ENCODE results near the gene CCDC81. TPM values are rescaled to one million over a fixed set of nuclear protein-coding genes. Genes with fewer than 3 reads are reported as not detected.

Gene CCDC81
- total RNA-seq, 1 donor from 2014 or later = 36.5 TPM

GRCh38 chr11:86458294-86459001 is 83.8 kb downstream of the CCDC81 start:
- Histone ChIP-seq H3K4me1 (peaks cover 9 to 22% of the 10 kb centered on the region in 2 donors), H3K9me3 (no peaks in the 10 kb centered on the region), H3K36me3 (no peaks in the 10 kb centered on the region), H3K27ac (peak overlapping the region; percentile 49 to 53), H3K4me3 (no peak overlapping the region), H3K27me3 (no peaks in the 10 kb centered on the region)
- DNase-seq (ENCODE audit: low spot score in 2 of 2) = no peak
- TF ChIP-seq CTCF (IDR thresholded peaks at IDR 0.05) = no peak
- intact Hi-C loops (cut with DNase I) = loop anchor here (5.0 kb wide), 5 partner anchors 59 to 459 kb away; partner anchors contain the start of genes ME3 and PRSS23

- Histone ChIP-seq H3K27me3 (no peaks in the 10 kb centered on the region), H3K4me1 (peaks cover 9 to 22% of the 10 kb centered on the region in 2 donors), H3K27ac (peak overlapping the region; percentile 49 to 53), H3K4me3 (no peak overlapping the region), H3K9me3 (no peaks in the 10 kb centered on the region), H3K36me3 (no peaks in the 10 kb centered on the region)
- intact Hi-C loops (cut with DNase I) = loop anchor here (5.0 kb wide), 5 partner anchors 58 to 458 kb away; partner anchors contain the start of genes ME3 and PRSS23
- DNase-seq (ENCODE audit: low spot score in 2 of 2) = no peak
- no peak for TF ChIP-seq CTCF (IDR thresholded peaks at IDR 0.05)
These were observed 84.3 kb downstream of the CCDC81 start for GRCh38 chr11:86459002-86459385.

GRCh38 chr11:86459682-86460460 is 85.2 kb downstream of the CCDC81 start:
- Histone ChIP-seq H3K27me3 (no peaks in the 10 kb centered on the region), H3K36me3 (no peaks in the 10 kb centered on the region), H3K9me3 (no peaks in the 10 kb centered on the region), H3K27ac (peak overlapping the region; percentile 49 to 53), H3K4me3 (no peak overlapping the region), H3K4me1 (peaks cover 9 to 22% of the 10 kb centered on the region in 2 donors)
- DNase-seq (ENCODE audit: low spot score in 2 of 2) = peak in 1 of 2 donors; percentile 81
- intact Hi-C loops (cut with DNase I) = loop anchor here (5.0 kb wide), 5 partner anchors 57 to 457 kb away; partner anchors contain the start of genes ME3 and PRSS23
- TF ChIP-seq CTCF (IDR thresholded peaks at IDR 0.05) = no peak

DNA sequence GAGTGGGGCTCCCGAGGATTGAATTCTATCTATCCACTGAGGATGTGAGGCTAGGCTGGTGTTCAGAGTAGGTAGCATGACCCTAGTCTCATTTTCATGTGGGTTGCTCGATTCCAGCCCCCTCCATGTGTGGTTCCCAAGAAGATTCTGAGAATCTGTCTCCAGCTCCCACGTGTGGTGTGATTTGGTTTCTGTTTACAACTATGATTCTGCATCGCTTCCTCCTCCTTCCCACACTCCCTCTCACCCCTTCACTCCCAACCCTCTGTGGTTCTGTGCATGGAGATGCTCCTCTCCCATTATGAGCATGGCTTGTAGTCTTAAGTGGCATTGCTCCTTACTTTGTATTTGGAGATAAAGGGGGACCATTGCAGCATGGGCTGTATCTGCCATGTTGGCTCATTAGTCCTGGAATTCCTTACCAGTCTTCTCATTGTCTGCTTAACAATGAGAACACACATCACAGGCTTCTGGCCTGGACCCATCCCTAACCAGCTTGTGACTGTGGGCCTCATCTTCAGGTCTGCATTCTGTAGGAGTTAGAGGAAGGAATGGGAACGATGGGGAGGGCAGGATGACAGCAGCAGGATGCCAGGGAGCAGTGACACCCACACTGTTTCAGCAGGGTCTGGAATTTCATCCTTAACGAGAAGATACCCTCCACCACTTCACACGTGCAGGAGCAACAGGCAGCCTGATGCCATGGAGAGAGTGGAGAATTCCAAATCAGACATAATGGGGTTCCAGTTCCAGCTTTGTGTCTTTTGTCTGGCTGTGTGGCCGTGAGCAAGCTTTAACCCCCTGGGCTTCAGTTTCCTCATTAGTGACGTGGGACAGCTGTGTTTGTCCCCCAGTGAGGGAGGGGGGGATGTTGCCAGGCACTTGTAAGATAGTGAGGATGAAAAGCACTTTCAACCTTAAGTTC is 86.0 kb downstream of the CCDC81 start:
- peak overlapping the region; percentile 49 to 53 for H3K27ac ChIP-seq
- no peaks in the 10 kb centered on the region for H3K27me3 ChIP-seq
- H3K4me3 ChIP-seq = no peak overlapping the region
- no peaks in the 10 kb centered on the region for H3K9me3 ChIP-seq
- intact Hi-C loops (cut with DNase I) = no loop called here
- peaks cover 9 to 22% of the 10 kb centered on the region in 2 donors for H3K4me1 ChIP-seq
- DNase-seq (ENCODE audit: low spot score in 2 of 2) = no peak
- no peaks in the 10 kb centered on the region for H3K36me3 ChIP-seq
- TF ChIP-seq CTCF (IDR thresholded peaks at IDR 0.05) = no peak

DNA sequence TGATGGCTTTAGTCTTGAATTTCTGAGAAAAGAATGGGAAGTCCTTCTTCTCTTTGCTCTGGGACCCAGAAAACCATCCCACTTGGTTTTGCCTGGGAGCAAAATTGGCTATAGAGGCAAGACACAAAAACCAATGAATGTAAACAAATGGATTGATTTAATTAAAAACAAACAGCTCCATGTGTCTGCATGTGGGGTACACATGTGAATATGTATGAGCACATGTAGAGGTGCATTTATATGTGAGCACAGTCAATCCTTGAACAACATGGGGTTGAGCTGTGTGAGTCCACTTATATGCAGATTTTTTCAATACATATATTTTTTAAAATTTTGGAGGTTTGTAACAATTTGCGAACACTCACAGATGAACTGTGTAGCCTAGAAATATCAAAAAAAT is 87.2 kb downstream of the CCDC81 start:
- no peak for DNase-seq (ENCODE audit: low spot score in 2 of 2)
- no peaks in the 10 kb centered on the region for H3K9me3 ChIP-seq
- no peaks in the 10 kb centered on the region for H3K27me3 ChIP-seq
- peaks cover 9 to 22% of the 10 kb centered on the region in 2 donors for H3K4me1 ChIP-seq
- TF ChIP-seq CTCF (IDR thresholded peaks at IDR 0.05) = no peak
- intact Hi-C loops (cut with DNase I) = no loop called here
- no peak overlapping the region for H3K27ac ChIP-seq
- H3K36me3 ChIP-seq = no peaks in the 10 kb centered on the region
- no peak overlapping the region for H3K4me3 ChIP-seq
